ENCODE results near the gene CAMKMT. TPM values are rescaled to one million over a fixed set of nuclear protein-coding genes. Genes with fewer than 3 reads are reported as not detected.

The CAMKMT gene
- total and polyA plus RNA-seq, 9 of the 15 experiments (the other 6 are each of a cell fraction or from before 2014, with no cell fraction given) = 1.6 to 15.3 (median 7.4) TPM

DNA sequence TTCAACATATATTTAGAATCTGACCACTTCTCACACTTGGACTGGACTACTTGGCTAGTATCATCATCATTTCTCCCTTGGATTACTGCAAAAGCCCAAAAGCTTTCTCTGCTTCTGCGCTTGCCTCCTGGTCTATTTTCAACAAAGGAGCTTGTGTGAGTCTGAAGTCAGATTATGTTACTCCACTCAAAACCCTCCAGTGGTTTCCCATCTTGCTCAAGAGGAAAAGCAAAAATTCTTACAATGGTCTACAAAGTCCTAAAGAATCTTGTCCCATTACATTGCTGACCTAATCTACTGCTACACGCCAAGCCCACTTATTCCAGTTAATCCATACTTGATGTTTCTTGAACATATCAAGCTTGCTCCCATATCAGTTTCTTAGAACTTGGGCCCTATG, 10.1 kb upstream of the CAMKMT start (continued):
- TF ChIP-seq, protein P1, sequence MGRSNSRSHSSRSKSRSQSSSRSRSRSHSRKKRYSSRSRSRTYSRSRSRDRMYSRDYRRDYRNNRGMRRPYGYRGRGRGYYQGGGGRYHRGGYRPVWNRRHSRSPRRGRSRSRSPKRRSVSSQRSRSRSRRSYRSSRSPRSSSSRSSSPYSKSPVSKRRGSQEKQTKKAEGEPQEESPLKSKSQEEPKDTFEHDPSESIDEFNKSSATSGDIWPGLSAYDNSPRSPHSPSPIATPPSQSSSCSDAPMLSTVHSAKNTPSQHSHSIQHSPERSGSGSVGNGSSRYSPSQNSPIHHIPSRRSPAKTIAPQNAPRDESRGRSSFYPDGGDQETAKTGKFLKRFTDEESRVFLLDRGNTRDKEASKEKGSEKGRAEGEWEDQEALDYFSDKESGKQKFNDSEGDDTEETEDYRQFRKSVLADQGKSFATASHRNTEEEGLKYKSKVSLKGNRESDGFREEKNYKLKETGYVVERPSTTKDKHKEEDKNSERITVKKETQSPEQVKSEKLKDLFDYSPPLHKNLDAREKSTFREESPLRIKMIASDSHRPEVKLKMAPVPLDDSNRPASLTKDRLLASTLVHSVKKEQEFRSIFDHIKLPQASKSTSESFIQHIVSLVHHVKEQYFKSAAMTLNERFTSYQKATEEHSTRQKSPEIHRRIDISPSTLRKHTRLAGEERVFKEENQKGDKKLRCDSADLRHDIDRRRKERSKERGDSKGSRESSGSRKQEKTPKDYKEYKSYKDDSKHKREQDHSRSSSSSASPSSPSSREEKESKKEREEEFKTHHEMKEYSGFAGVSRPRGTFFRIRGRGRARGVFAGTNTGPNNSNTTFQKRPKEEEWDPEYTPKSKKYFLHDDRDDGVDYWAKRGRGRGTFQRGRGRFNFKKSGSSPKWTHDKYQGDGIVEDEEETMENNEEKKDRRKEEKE (IDR thresholded peaks at IDR 0.05; ENCODE audit: borderline replicate concordance in 1 of 2, control insufficient read depth in 1 of 2, low read depth in 2 of 2, low read length in 1 of 2) = no peak
- TF ChIP-seq, protein P2, sequence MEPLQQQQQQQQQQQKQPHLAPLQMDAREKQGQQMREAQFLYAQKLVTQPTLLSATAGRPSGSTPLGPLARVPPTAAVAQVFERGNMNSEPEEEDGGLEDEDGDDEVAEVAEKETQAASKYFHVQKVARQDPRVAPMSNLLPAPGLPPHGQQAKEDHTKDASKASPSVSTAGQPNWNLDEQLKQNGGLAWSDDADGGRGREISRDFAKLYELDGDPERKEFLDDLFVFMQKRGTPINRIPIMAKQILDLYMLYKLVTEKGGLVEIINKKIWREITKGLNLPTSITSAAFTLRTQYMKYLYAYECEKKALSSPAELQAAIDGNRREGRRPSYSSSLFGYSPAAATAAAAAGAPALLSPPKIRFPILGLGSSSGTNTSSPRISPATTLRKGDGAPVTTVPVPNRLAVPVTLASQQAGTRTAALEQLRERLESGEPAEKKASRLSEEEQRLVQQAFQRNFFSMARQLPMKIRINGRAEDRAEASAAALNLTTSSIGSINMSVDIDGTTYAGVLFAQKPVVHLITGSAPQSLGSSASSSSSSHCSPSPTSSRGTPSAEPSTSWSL (CRISPR knock-in tag; IDR thresholded peaks at IDR 0.05; ENCODE audit: borderline replicate concordance) = no peak

DNA sequence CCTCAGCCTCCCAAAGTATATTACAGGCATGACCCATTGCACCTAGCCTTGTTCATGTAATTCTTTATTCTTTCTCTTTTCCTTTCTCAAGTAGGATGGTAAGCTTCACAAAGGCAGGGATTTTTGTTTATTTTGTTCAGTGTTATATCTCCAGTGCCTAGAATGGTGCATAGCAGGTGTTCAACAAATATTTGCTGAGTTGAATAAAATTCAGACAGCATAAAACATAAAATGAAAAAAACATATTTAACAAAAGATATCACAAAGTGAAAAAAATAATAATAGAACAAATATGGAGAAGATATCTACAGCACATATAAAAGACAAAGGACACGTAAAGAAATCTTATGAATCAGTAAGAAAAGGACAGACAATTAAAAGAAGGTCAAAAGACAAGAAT, 9.2 kb upstream of the CAMKMT start:
- CTCF ChIA-PET (ENCODE audit: low intra/inter-chr PET ratio) = no interaction called here
- no peak for ATAC-seq
- Histone ChIP-seq H4K20me1 (replicated peaks; ENCODE audit: control insufficient read depth, insufficient read depth, low read length) (no peaks in the 10 kb centered on the region; the same call in 1 of the 2 replicates), H3K27me3 (ENCODE audit: control insufficient read depth in 2 of 2, insufficient read depth in 2 of 2, low read length in 2 of 2) (no peaks in the 10 kb centered on the region), H3K27ac (ENCODE audit: extremely low read depth, low read depth, low read length) (no peak overlapping the region), H2AFZ (ENCODE audit: low read depth, low read length) (no peak overlapping the region), H3K4me1 (replicated peaks in 1 of 2; ENCODE audit: control insufficient read depth in 2 of 2, insufficient read depth in 2 of 2, low read length in 2 of 2) (no peaks in the 10 kb centered on the region), H3K9me3 (replicated peaks; ENCODE audit: control insufficient read depth, insufficient read depth, low read depth, low read length) (no peaks in the 10 kb centered on the region), H3K9me1 (ENCODE audit: control insufficient read depth, insufficient read depth, low read length) (no peaks in the 10 kb centered on the region), H3K4me2 (ENCODE audit: insufficient read depth, low read length) (no peak overlapping the region), H3K36me3 (ENCODE audit: control insufficient read depth, insufficient read depth, low read length) (no peaks in the 10 kb centered on the region), H3K9ac (ENCODE audit: insufficient read depth in 1 of 2, low read depth in 2 of 2, low read length in 2 of 2) (no peak overlapping the region), H3K79me2 (ENCODE audit: control insufficient read depth, insufficient read depth, low read length) (no peaks in the 10 kb centered on the region), H3K4me3 (no peak overlapping the region)
- intact Hi-C loops (cut with micrococcal nuclease) = no loop called here
- WGBS (ENCODE audit: insufficient coverage, low coverage, missing lambda C conversion rate) = 100% methylated on average over 1 of the region's 1 CpG
- TF ChIP-seq, protein P3, sequence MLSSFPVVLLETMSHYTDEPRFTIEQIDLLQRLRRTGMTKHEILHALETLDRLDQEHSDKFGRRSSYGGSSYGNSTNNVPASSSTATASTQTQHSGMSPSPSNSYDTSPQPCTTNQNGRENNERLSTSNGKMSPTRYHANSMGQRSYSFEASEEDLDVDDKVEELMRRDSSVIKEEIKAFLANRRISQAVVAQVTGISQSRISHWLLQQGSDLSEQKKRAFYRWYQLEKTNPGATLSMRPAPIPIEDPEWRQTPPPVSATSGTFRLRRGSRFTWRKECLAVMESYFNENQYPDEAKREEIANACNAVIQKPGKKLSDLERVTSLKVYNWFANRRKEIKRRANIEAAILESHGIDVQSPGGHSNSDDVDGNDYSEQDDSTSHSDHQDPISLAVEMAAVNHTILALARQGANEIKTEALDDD (IDR thresholded peaks at IDR 0.05) = no peak
- TF ChIP-seq C11orf30 (IDR thresholded peaks at IDR 0.05; ENCODE audit: low read depth) = peak; percentile 59; the same call in 1 of the 2 replicates
- TF ChIP-seq ZNF316 (IDR thresholded peaks at IDR 0.05) = peak; percentile 80
- no peak for DNase-seq (ENCODE audit: extremely low read depth in 1 of 4, low spot score in 3 of 4)
- POLR2A ChIA-PET = interaction anchor here (0.7 to 3.1 kb wide), 3 partner anchors 8 to 14 kb away, joined by 3 to 32 read pairs (median 8); partner anchors contain the start of genes CAMKMT and PREPL
- no peak for FAIRE-seq
- in situ Hi-C loops (cut with MboI) = no loop called here
- no TSS peak for BruUV-seq (replicated peaks)
